Measurements from ENCODE around the gene DUSP3. TPM values are rescaled to one million over a fixed set of nuclear protein-coding genes. Genes with fewer than 3 reads are reported as not detected.

The DUSP3 gene
- total and polyA plus RNA-seq, 10 of the 15 experiments (the other 5 are each of a cell fraction or from before 2014, with no cell fraction given), result 1.5 to 12.1 (median 3.8) TPM

DNA sequence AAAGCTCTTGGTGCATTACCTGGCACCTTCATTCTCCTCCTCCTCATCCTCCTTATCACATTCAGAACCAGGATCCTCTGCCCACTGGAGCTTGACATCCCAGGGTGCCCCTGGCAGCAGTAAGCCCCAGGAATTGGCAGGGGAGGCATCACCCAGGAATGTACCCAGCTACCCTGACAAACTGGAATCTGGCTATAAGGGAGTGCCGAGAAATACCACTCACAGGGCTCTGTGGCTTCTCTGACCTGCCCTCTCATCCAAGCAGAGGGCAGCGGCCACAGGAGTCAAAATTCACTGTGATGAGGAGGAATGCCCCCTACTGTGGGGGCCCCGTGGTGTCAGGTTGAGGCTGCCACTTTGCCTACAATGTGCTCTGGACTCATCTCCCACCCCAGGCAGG is 34.6 kb upstream of the DUSP3 start:
- no peak for ATAC-seq
- CTCF ChIA-PET, result interaction anchor here (0.6 kb wide), 1 partner anchor 83 kb away, joined by 4 read pairs; no protein-coding TSS in a partner anchor
- no TSS peak for BruUV-seq (replicated peaks)
- TF ChIP-seq ZBED1 (IDR thresholded peaks at IDR 0.05; ENCODE audit: borderline replicate concordance) (no peak), CBFB (IDR thresholded peaks at IDR 0.05; ENCODE audit: low read depth) (no peak), POLR2AphosphoS5 (IDR thresholded peaks at IDR 0.05; ENCODE audit: low read length) (no peak), RFX5 (IDR thresholded peaks at IDR 0.05; ENCODE audit: low read depth, low read length) (no peak), SRF (IDR thresholded peaks at IDR 0.05; ENCODE audit: low read depth in 2 of 2, low read length in 2 of 2) (no peak), MAX (IDR thresholded peaks at IDR 0.05; ENCODE audit: low read depth, low read length) (no peak), BCL11A (IDR thresholded peaks at IDR 0.05; ENCODE audit: low read depth, low read length) (no peak), BRCA1 (IDR thresholded peaks at IDR 0.05; ENCODE audit: low read depth, low read length) (no peak), SMARCA5 (IDR thresholded peaks at IDR 0.05) (no peak), RBBP5 (conservative IDR thresholded peaks at IDR 0.05) (no peak), EED (IDR thresholded peaks at IDR 0.05; ENCODE audit: low read depth) (no peak), IKZF2 (IDR thresholded peaks at IDR 0.05) (no peak)
- TF ChIP-seq, protein P1, sequence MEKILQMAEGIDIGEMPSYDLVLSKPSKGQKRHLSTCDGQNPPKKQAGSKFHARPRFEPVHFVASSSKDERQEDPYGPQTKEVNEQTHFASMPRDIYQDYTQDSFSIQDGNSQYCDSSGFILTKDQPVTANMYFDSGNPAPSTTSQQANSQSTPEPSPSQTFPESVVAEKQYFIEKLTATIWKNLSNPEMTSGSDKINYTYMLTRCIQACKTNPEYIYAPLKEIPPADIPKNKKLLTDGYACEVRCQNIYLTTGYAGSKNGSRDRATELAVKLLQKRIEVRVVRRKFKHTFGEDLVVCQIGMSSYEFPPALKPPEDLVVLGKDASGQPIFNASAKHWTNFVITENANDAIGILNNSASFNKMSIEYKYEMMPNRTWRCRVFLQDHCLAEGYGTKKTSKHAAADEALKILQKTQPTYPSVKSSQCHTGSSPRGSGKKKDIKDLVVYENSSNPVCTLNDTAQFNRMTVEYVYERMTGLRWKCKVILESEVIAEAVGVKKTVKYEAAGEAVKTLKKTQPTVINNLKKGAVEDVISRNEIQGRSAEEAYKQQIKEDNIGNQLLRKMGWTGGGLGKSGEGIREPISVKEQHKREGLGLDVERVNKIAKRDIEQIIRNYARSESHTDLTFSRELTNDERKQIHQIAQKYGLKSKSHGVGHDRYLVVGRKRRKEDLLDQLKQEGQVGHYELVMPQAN (conservative IDR thresholded peaks at IDR 0.05), result no peak
- TF ChIP-seq, protein P2, sequence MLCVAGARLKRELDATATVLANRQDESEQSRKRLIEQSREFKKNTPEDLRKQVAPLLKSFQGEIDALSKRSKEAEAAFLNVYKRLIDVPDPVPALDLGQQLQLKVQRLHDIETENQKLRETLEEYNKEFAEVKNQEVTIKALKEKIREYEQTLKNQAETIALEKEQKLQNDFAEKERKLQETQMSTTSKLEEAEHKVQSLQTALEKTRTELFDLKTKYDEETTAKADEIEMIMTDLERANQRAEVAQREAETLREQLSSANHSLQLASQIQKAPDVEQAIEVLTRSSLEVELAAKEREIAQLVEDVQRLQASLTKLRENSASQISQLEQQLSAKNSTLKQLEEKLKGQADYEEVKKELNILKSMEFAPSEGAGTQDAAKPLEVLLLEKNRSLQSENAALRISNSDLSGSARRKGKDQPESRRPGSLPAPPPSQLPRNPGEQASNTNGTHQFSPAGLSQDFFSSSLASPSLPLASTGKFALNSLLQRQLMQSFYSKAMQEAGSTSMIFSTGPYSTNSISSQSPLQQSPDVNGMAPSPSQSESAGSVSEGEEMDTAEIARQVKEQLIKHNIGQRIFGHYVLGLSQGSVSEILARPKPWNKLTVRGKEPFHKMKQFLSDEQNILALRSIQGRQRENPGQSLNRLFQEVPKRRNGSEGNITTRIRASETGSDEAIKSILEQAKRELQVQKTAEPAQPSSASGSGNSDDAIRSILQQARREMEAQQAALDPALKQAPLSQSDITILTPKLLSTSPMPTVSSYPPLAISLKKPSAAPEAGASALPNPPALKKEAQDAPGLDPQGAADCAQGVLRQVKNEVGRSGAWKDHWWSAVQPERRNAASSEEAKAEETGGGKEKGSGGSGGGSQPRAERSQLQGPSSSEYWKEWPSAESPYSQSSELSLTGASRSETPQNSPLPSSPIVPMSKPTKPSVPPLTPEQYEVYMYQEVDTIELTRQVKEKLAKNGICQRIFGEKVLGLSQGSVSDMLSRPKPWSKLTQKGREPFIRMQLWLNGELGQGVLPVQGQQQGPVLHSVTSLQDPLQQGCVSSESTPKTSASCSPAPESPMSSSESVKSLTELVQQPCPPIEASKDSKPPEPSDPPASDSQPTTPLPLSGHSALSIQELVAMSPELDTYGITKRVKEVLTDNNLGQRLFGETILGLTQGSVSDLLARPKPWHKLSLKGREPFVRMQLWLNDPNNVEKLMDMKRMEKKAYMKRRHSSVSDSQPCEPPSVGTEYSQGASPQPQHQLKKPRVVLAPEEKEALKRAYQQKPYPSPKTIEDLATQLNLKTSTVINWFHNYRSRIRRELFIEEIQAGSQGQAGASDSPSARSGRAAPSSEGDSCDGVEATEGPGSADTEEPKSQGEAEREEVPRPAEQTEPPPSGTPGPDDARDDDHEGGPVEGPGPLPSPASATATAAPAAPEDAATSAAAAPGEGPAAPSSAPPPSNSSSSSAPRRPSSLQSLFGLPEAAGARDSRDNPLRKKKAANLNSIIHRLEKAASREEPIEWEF (IDR thresholded peaks at IDR 0.05; ENCODE audit: insufficient replicate concordance, low read depth, low read length), result no peak
- TF ChIP-seq, protein P3, sequence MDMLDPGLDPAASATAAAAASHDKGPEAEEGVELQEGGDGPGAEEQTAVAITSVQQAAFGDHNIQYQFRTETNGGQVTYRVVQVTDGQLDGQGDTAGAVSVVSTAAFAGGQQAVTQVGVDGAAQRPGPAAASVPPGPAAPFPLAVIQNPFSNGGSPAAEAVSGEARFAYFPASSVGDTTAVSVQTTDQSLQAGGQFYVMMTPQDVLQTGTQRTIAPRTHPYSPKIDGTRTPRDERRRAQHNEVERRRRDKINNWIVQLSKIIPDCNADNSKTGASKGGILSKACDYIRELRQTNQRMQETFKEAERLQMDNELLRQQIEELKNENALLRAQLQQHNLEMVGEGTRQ (IDR thresholded peaks at IDR 0.05; ENCODE audit: borderline replicate concordance, low read depth, low read length), result no peak

More for the DNA sequence above, 34.6 kb upstream of the DUSP3 start:
- DNase-seq (ENCODE audit: low read depth, low spot score), result no peak
- no peak for FAIRE-seq
- ChIA-PET RAD21 (ENCODE audit: unreplicated experiment) (no interaction called here), SMC1A (ENCODE audit: uncharacterized antibody, unreplicated experiment) (no interaction called here), POLR2A (no interaction called here)
- Histone ChIP-seq H3K27ac (ENCODE audit: control insufficient read depth, insufficient read depth) (no peak overlapping the region), H3K9ac (ENCODE audit: control insufficient read depth, insufficient read depth, low read length) (no peak overlapping the region), H3K79me2 (ENCODE audit: control insufficient read depth, insufficient read depth, low read length) (no peaks in the 10 kb centered on the region), H3K27me3 (replicated peaks in 1 of 2; ENCODE audit: control insufficient read depth in 2 of 2, insufficient read depth in 2 of 2, low read length in 1 of 2) (peaks cover 2 to 3% of the 10 kb centered on the region in 2 experiments), H2AFZ (ENCODE audit: control insufficient read depth, low read depth, low read length) (no peak overlapping the region), H3K4me3 (no peak overlapping the region), H3K9me3 (replicated peaks; ENCODE audit: control insufficient read depth, insufficient read depth, low read length) (no peaks in the 10 kb centered on the region), H3K4me1 (ENCODE audit: control insufficient read depth, insufficient read depth, low read length) (no peaks in the 10 kb centered on the region), H3K36me3 (ENCODE audit: control insufficient read depth in 2 of 2, insufficient read depth in 2 of 2, low read length in 1 of 2) (no peaks in the 10 kb centered on the region), H3K4me2 (ENCODE audit: control insufficient read depth, insufficient read depth) (no peak overlapping the region), H4K20me1 (ENCODE audit: control insufficient read depth, insufficient read depth) (no peaks in the 10 kb centered on the region)
- in situ Hi-C loops (cut with MboI), result no loop called here
- WGBS (ENCODE audit: insufficient coverage, insufficient replicate concordance, low lambda C conversion rate, missing lambda C conversion rate), result 3% methylated on average over 3 of the region's 3 CpGs
- intact Hi-C loops (cut with micrococcal nuclease; ENCODE audit: unreplicated experiment), result no loop called here
